ENCODE data around the gene DRC7.

The DRC7 gene

DNA sequence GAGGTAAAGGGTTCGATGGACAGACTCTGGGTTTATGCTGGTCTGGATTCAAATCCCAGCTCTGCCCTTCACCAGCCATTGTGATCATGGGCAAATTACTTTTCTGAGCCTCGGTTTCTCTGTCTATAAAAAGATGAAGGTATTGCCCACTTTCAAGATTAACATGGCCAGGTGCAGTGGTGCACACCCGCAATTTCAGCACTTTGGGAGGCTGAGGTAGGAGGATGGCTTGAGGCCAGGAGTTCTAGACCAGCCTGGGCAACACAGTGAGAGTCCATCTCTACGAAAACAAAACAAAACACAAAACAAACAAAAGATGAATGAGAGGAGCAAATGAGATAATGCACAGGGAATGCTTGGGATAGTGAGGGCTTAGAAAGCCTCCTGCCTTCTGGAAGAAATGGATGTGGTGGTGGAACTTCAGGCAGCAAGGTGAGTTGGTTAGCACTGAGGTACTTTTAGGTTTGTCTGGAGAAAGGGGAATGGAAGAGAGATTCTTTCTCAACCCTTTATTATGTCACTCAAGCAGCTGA lies 18.0 kb upstream of the DRC7 start:
- DNase-seq (ENCODE audit: low spot score), result no peak

DNA sequence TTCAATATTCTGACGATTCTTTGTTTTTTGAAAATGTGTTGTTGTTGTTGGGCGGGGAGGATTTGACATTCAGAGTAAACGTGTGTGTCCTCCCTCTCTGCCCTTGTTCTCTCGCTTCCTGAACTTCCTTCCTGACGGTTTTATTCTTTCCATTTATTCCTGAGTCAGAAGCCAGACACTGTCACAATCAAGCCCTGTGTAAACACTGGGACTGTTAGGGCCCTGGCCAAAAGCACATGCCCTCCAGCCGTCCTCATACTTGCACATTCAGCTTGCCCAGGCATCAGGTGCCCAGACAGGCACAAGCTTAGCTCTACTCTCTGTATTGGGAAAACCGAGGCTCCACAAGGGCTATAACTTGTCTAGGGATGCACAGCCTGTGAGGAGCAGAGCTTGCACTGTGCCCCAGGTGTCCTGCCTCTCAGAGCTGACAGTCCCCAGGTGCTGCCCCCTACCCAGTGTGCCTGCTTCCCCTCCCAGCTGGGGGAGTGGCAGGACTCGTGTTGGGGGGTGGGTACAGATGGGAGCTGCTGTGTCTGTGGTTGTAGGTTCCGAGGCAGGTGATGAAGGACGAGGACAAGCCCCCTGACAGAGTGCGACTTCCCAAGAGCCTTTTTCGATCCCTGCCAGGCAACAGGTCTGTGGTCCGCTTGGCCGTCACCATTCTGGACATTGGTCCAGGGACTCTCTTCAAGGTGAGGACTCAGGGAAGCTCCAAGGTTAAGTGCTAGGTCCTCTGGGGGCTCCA lies 16.8 kb upstream of the DRC7 start:
- no peak for DNase-seq (ENCODE audit: low spot score)

DNA sequence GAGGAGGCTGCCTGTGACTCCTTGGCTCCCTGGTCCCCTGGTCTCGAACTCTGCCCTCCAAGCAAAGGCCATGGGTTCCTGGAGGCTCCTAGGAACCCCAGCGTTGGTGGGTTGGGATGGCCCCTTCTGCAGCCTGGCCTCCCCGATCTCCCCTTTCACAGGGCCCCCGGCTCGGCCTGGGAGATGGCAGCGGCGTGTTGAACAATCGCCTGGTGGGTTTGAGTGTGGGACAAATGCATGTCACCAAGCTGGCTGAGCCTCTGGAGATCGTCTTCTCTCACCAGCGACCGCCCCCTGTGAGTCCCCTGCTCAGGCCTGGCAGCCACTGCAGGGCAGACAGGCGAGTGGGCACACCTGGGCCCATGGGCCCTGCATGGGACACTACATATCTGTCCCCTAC lies 15.6 kb upstream of the DRC7 start:
- no peak for DNase-seq (ENCODE audit: low spot score)

DNA sequence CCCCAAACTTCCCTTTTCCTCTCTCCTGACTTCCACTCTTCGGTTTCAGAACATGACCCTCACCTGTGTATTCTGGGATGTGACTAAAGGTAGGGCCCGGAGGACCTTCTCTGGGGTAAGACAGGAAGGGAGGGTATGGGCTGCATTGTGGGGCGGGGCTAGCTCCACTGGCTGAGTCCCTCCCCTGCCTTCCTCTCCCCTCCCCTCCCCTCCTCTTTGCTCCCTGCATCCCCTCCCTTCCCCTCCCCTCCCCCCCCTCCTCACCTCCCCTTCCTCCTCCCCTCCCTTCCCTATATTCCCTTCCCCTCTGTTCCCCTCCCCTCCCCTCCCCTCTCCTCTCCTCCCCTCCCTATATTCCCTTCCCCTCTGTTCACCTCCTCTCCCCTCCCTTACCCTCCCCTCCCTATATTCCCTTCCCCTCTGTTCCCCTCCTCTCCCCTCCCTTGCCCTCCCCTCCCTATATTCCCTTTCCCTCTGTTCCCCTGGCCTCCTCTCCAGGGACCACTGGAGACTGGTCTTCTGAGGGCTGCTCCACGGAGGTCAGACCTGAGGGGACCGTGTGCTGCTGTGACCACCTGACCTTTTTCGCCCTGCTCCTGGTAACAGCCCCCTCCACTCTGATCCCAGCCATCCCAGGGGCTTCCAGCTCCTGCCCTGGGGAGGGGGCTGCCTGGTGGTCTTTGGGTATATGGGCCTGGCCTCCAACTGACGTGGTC lies 14.7 kb upstream of the DRC7 start:
- DNase-seq (ENCODE audit: low spot score), result no peak

- DNase-seq (ENCODE audit: low spot score), result no peak
Observed at GRCh38 chr16:57680842-57681375, 13.7 kb upstream of the DRC7 start.

DNA sequence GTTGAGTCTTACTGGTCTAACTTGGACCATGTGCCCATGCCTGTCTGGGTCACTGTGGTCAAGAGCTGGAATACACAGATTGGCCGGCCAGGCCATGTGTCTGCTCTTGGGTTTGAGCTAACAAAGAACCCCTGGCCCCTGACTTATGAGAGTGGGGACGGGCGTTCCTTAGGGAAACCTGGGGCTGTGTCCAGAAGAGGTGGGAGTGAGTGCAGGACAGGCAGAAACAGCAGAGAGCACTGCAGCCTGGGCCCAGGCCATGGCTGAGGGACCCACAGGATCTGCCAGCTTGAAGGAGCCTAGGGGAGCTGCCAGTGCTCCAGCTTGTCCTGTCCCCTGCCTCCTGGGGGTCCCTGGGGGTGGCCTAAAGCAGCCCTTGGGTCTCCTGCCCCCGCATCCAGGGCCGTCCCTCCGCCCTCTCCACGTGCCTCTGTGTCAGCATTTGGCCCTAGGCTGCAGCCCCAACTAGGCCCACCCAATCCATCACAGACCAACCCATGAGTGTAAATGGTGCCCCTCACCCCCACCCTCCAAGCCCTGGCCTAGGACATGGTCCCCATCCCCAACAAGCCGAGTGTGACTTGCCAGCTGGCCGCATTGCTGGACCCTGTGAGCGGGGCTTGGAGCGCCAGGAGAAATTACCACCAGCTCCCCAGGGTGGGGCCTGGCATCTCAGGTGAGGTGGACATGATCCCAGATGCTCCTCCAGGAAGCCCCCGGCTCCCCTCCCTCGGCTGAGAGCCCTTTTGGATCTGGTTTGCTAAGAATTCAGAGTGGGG lies 12.5 kb upstream of the DRC7 start:
- no peak for DNase-seq (ENCODE audit: low spot score)

DNA sequence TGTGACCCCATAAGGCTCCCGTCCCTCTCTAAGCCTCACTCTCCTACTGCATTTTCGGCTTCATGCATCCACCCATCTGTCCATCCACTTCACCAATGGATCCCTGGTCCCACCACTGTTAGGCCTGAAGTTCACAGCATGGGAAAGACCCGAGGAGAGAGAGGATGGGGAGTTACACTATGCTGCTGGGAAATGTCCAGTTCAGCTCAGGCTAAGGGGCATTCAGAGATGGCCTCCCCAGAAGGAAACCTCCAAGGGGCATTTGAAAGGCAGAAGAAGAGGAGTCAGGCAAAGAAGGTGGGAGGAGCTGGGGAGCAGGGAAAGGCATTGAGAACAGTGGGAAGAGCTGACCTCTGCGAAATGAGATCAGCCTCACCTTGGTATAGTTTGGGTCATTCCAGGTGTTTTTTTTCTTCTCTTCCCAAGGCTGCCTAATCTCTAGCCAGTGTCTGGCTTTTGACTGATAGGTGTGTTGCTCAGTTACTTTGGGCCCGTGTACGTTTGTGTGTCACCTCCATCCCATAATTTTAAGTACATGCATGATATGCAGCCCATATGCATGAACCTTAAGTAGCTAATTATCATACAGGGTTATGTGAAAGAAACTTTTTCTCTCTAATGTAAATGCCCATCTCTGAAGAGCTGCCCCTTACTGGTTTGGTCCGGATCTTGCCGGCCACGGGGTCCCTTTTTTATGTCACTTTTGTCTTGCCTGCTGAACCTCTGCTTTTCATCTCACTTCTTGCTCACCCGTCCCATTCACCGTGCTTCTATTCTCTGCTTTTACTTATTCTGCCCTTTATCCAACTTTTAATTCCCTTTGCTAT lies 11.6 kb upstream of the DRC7 start:
- DNase-seq (ENCODE audit: low spot score), result no peak

DNA sequence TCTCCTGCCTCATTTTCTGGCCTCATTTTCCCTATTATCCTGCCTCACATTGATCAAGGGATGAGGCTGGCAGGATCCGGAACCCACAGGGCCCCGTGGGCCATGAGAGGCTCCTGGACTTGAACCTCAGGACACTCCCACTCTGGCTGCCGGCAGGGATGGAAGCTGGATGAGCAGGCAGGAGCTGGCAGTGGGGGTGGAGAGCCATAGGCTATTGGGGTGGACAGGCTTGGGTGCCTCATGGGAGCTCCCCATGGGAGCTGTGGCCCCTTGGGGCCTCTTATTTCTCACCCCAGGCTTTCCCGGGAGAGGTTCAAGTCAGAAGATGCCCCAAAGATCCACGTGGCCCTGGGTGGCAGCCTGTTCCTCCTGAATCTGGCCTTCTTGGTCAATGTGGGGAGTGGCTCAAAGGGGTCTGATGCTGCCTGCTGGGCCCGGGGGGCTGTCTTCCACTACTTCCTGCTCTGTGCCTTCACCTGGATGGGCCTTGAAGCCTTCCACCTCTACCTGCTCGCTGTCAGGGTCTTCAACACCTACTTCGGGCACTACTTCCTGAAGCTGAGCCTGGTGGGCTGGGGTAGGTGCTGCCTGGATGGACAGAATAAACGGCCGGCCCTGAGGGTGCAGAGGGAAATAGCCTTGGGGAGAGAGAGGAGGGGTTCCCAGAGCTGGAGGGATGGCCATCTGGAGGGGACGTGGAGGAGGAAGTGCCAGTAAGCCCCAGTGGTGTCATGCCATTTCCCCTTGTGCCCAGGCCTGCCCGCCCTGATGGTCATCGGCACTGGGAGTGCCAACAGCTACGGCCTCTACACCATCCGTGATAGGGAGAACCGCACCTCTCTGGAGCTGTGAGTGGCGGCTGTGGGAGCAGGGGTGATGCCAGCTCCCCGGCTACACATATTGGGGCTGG lies 10.7 kb upstream of the DRC7 start:
- DNase-seq (ENCODE audit: low spot score), result no peak

GRCh38 chr16:57684626-57685358 lies 9.8 kb upstream of the DRC7 start:
- no peak for DNase-seq (ENCODE audit: low spot score)

GRCh38 chr16:57685633-57686032 lies 9.0 kb upstream of the DRC7 start:
- no peak for DNase-seq (ENCODE audit: low spot score)

- no peak for DNase-seq (ENCODE audit: low spot score)
Observed at GRCh38 chr16:57686577-57686976, 8.0 kb upstream of the DRC7 start.

- DNase-seq (ENCODE audit: low spot score), result no peak
Observed at GRCh38 chr16:57687363-57687929, 7.2 kb upstream of the DRC7 start.

- DNase-seq (ENCODE audit: low spot score), result no peak
Observed at GRCh38 chr16:57688487-57688986, 6.1 kb upstream of the DRC7 start.

DNA sequence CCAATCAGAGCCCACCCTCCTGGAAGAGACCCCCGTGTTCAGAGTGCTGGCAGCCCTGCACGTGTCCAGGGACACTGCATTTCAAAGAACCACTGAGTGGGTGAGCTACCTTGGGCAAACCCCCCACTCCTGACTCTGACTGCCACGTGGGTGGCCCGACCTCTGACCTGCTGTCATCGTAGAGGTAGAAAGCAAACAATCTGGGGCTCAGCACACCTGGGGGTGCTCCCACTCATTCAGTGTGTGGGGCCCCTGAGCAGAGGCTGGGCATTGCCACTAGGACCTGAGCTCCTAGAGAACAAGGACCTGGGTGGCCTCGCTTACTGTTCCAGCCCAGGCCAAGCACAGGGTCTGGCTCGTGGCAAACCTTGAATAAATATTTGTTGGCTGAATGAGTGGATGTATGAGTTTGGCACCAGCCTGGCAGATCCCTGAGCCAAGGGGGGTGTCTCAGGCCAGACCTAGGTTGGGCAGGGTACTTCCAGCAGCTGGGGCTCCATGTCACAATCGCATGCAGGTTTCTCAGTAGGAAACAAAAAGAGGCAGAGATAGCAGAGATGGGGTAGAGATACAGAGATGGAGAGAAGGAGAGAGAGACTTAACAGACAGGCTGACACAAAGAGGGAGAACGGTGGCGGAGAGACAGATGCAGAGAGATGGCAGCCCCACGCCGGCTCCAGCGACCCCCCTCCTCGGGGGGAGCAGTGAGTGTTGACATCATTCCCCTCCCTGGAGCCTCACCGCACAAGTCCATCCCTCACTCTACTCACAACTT lies 5.4 kb upstream of the DRC7 start:
- no peak for DNase-seq (ENCODE audit: low spot score)

DNA sequence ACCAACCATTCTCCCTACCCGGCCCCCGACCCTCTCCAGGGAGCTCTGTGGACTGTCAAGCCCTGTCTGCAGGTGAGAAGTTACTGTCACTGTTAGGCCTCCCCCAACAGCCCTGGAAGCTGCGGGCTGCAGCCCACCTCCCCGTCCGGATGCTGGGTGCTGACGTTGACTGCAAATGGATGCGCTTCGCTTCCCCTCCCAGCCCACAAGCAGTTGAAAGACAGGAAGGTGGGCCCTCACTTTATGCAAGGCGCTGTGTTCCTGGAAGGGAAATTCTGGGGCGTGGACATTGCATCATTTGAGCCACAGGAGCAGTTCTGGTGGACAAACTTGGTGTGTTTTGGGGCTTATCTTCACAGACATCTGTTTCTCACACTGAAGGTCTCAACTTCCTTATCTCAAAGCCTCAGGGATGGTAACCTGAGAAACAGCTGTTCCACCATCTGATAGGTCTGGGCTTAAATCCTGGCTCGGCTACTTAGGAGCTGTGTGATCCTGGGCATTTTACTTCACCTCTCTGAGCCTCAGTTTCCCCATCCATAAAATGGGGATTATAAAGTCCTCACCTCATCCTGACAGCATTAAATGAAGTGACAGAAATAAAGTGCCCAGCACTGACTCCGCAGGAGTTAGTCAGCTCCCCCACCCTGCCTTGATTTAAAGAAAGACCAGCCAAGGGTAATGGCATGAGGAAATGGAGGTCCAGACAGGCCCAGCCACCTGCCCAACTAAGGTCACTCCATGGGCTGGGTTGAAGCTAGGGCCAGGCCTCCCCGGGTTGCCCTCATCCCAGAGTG lies 4.6 kb upstream of the DRC7 start:
- DNase-seq (ENCODE audit: low spot score), result no peak

GRCh38 chr16:57690782-57691471 lies 3.7 kb upstream of the DRC7 start:
- no peak for DNase-seq (ENCODE audit: low spot score)

DNA sequence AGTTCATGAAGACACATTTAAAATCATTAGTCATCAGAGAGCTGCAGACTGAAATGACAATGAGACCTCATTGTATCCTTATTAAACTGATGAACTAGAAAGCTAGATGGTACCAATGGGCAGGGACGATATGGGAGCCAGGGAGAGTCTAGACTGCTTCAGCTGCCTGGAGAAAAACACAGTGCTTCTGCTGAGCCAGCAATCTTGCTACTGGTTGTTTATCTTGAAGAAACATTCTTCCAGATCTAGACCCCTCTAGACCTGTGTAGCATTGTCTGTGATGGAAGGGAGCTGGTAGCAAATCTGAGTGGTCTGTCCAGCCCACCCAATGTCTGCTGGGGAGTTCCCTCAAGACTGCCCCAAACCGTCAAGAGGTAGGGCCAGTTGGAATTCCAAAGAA lies 2.0 kb upstream of the DRC7 start:
- DNase-seq (ENCODE audit: low spot score), result no peak

All from left forelimb (tissue), 1 donor.